ENCODE results near the gene HTT. TPM values are rescaled to one million over a fixed set of nuclear protein-coding genes. Genes with fewer than 3 reads are reported as not detected.

The HTT gene
- total RNA-seq, 6 donors from 2014 or later = 55.4 to 170 (median 81.5) TPM

DNA sequence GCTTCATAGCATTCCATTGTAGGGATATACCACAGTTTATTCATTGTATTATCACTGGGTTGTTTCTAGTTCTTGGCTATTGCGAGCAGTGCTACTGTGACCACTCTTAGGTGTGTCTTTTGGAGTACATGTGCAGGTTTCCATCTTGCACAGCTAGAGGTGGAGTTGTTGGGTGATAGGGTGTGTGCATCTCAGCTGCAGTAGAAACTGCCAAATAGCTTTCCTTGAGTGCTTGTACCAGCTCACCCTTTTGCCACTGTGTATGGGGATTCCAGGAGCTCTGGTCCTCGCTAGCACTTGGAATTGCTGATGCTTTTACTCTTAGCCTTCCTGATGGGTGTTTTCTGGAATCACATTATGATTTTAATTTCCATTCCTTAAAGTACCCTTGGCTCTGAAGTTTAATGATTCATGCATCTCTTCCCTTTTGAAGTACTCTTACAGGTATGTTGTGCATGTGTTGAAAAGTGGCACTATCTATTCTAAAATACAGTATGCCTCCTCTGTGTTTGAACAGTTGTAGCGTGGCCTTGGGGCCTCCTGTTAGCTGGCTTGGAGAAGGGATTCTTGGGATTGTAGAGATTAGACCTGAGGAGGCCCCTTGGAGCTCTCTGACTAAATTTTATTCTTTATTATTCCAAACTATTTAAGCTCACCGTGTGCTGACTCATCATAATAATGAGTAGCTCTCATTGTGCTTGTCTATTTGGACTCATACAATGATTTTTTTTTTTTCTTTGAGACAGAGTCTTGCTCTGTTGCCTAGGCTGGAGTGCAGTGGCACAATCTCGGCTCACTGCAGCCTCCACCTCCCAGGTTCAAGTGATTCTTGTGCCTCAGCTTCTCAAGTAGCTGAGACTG is 38.4 kb downstream of the HTT start:
- ATAC-seq (ENCODE audit: low FRiP score in 2 of 2) = no peak
- peaks cover 21 to 35% (median 26%) of the 10 kb centered on the region in 4 donors for H3K4me1 ChIP-seq

DNA sequence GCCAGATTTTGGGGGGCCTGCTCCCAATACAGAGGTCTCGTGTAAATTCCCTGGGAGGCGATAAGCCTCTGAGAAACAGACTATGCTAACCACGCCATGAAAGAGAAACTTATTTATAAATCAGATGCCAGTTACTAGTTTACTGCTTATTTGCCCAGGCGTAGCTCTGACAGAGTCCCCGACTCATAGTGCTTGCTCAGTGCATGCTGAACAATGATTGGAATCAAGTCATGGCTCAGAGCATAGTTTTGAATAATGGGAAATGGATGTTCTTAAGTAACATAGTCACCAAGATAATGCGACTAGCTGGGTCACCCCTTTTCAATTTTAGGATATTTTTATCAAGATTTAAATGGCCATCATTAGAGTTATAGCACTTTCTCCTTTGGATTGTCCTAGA is 39.9 kb downstream of the HTT start:
- no peaks in the 10 kb centered on the region for H3K27me3 ChIP-seq
- peaks cover 11 to 22% (median 14%) of the 10 kb centered on the region in 4 donors for H3K4me1 ChIP-seq
- H3K9me3 ChIP-seq = no peaks in the 10 kb centered on the region
- WGBS, 2 donors = 95 to 96% methylated on average over 6 of the region's 6 CpGs
- ATAC-seq (ENCODE audit: low FRiP score in 2 of 2) (peak in 1 of 2 donors; percentile 27), DNase-seq (no peak)
- TF ChIP-seq POLR2AphosphoS5 (IDR thresholded peaks at IDR 0.05) (no peak), POLR2A (IDR thresholded peaks at IDR 0.05) (no peak), EP300 (IDR thresholded peaks at IDR 0.05) (no peak)
- TF ChIP-seq, protein P1, sequence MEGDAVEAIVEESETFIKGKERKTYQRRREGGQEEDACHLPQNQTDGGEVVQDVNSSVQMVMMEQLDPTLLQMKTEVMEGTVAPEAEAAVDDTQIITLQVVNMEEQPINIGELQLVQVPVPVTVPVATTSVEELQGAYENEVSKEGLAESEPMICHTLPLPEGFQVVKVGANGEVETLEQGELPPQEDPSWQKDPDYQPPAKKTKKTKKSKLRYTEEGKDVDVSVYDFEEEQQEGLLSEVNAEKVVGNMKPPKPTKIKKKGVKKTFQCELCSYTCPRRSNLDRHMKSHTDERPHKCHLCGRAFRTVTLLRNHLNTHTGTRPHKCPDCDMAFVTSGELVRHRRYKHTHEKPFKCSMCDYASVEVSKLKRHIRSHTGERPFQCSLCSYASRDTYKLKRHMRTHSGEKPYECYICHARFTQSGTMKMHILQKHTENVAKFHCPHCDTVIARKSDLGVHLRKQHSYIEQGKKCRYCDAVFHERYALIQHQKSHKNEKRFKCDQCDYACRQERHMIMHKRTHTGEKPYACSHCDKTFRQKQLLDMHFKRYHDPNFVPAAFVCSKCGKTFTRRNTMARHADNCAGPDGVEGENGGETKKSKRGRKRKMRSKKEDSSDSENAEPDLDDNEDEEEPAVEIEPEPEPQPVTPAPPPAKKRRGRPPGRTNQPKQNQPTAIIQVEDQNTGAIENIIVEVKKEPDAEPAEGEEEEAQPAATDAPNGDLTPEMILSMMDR (IDR thresholded peaks at IDR 0.05) = no peak
- no peak overlapping the region for H3K27ac ChIP-seq
- no peak overlapping the region for H3K4me3 ChIP-seq
- peaks cover 7 to 50% (median 35%) of the 10 kb centered on the region in 4 donors for H3K36me3 ChIP-seq

More for the DNA sequence above, 38.4 kb downstream of the HTT start:
- WGBS, 2 donors = 79 to 82% methylated on average over 5 of the region's 5 CpGs
- Histone ChIP-seq H3K27ac (peak overlapping the region in 3 of 4 donors; percentile 68 to 83 (median 78)), H3K36me3 (peaks cover 7 to 59% (median 34%) of the 10 kb centered on the region in 4 donors), H3K9me3 (no peaks in the 10 kb centered on the region), H3K4me3 (no peak overlapping the region), H3K27me3 (no peaks in the 10 kb centered on the region)
- DNase-seq = no peak
- no peak for TF ChIP-seq EP300 (IDR thresholded peaks at IDR 0.05)
- no peak for TF ChIP-seq POLR2AphosphoS5 (IDR thresholded peaks at IDR 0.05)
- no peak for TF ChIP-seq POLR2A (IDR thresholded peaks at IDR 0.05)
- TF ChIP-seq, protein P1 (IDR thresholded peaks at IDR 0.05) = no peak

DNA sequence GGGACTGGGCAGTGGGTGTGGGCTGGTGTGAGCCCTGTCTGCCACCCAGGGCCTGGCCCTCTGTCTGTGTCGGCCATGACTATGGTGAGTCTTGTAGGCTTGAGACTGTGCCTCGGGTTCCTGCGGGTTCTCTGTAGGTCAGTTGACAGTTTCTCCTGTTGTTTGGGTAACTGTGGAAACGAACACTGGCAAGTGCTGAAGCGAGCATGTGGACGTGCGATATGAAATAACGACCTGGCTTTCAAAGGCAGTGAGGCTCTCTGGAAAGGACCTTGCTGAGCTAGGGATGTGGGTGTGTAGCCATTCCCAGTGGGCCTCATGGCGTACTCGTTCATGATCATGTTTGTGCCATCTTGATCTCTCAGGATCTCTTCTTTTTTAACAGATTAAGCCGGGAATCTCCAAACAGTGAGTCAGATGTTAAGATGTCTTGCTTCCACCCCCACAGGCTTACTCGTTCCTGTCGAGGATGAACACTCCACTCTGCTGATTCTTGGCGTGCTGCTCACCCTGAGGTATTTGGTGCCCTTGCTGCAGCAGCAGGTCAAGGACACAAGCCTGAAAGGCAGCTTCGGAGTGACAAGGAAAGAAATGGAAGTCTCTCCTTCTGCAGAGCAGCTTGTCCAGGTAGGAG is 41.3 kb downstream of the HTT start:
- H3K27ac ChIP-seq = no peak overlapping the region
- no peak overlapping the region for H3K4me3 ChIP-seq
- ATAC-seq (ENCODE audit: low FRiP score in 2 of 2) (peak in 1 of 2 donors; percentile 49), DNase-seq (peak in 1 of 2 donors; percentile 32)
- no peaks in the 10 kb centered on the region for H3K9me3 ChIP-seq
- WGBS, 2 donors = 91 to 95% methylated on average over 14 to 15 of the region's 15 CpGs
- H3K4me1 ChIP-seq = peaks cover 11 to 22% (median 14%) of the 10 kb centered on the region in 4 donors
- no peak for TF ChIP-seq EP300 (IDR thresholded peaks at IDR 0.05)
- TF ChIP-seq, protein P1 (IDR thresholded peaks at IDR 0.05) = no peak
- TF ChIP-seq POLR2AphosphoS5 (IDR thresholded peaks at IDR 0.05) = no peak
- TF ChIP-seq POLR2A (IDR thresholded peaks at IDR 0.05) = no peak
- H3K36me3 ChIP-seq = peaks cover 7 to 48% (median 36%) of the 10 kb centered on the region in 4 donors
- H3K27me3 ChIP-seq = no peaks in the 10 kb centered on the region

DNA sequence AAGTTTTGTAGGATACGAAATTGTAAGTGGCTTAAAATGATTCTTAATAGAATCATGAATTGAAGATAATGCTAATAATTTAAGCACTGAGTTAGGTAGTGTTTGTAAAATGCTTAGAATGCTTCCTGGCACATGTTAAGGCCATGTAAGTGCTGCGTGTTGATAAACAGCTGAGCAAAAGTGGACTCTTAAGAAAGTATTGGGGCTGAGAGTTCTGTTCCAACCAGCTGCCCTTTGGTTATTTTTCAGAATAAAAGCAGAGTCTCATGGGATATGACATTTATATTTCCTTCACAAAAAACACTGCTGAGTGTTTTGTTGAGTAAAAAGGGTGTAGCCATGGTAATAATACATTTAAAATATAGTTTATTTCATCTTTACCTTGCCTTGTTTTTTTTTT is 42.5 kb downstream of the HTT start:
- Histone ChIP-seq H3K4me1 (peaks cover 10 to 26% (median 16%) of the 10 kb centered on the region in 4 donors), H3K27me3 (no peaks in the 10 kb centered on the region), H3K4me3 (no peak overlapping the region), H3K27ac (no peak overlapping the region), H3K9me3 (no peaks in the 10 kb centered on the region), H3K36me3 (peaks cover 7 to 60% (median 45%) of the 10 kb centered on the region in 4 donors)
- TF ChIP-seq POLR2A (IDR thresholded peaks at IDR 0.05) (no peak), EP300 (IDR thresholded peaks at IDR 0.05) (no peak), POLR2AphosphoS5 (IDR thresholded peaks at IDR 0.05) (no peak)
- TF ChIP-seq, protein P1 (IDR thresholded peaks at IDR 0.05) = no peak
- 87% methylated on average over 2 of the region's 2 CpGs for WGBS, 2 donors
- ATAC-seq (ENCODE audit: low FRiP score in 2 of 2) (no peak), DNase-seq (no peak)

All from upper lobe of left lung (tissue), 6 donors.